Peyer's patch (tissue), 4 donors: ENCODE data around the gene NOL9. TPM values are rescaled to one million over a fixed set of nuclear protein-coding genes. Genes with fewer than 3 reads are reported as not detected.

Experiments used
- DNase-seq, 3 donors: peaks; one replicate each; pipeline ENCODE4 v3.0.0-alpha.2; 2017 to 2019
- H3K27ac ChIP-seq, 4 donors: fragments of 200-600 bp; sonication (generic); one replicate each; pipeline ENCODE4 v1.5.1; 2016 to 2019
- H3K27me3 ChIP-seq, 2 donors: fragments of 200-600 bp; sonication (generic); one replicate each; pipeline ENCODE4 v1.5.1; 2019
- H3K36me3 ChIP-seq, 3 donors: fragments of 200-600 bp; sonication (generic); one replicate each; pipeline ENCODE4 v1.5.1; 2016 to 2019
- H3K4me1 ChIP-seq, 4 donors: fragments of 200-600 bp; sonication (generic); one replicate each; pipeline ENCODE4 v1.5.1; 2016 to 2019
- H3K4me3 ChIP-seq, 4 donors: fragments of 200-600 bp; sonication (generic); 1 replicate in 3 of 4; 2 replicates in 1 of 4; pipeline ENCODE4 v1.5.1; 2016 to 2019; ENCODE audit warnings: mild to moderate bottlenecking in 1 of 4
- H3K9me3 ChIP-seq, 4 donors: fragments of 200-600 bp; sonication (generic); one replicate each; pipeline ENCODE4 v1.5.1; 2016 to 2019; ENCODE audit warnings: mild to moderate bottlenecking in 1 of 4
- CTCF ChIP-seq, 6 experiments: fragments of 450-650 bp in 4 of 6; fragments of 200-600 bp in 2 of 6; sonication (generic) in 1 of 6; IDR thresholded peaks; one replicate each; pipeline ENCODE4 v1.5.1; 2017 to 2019; ENCODE audit warnings: antibody characterized with exemption in 6 of 6, mild to moderate bottlenecking in 3 of 6, moderate library complexity in 1 of 6
- POLR2A ChIP-seq, 2 donors: fragments of 450-650 bp; IDR thresholded peaks; one replicate each; pipeline ENCODE4 v1.5.1; 2017; ENCODE audit warnings: antibody characterized with exemption in 2 of 2, mild to moderate bottlenecking in 2 of 2, moderate library complexity in 2 of 2
- total RNA-seq, 4 donors: library from RNA; depleted of rRNA; stranded (reverse); fragments of >200 nt; gene quantifications; one replicate each; pipeline ENCODE4 v1.1.0, GENCODE V29; 2016

The NOL9 gene
- total RNA-seq, 4 donors from 2014 or later: 19.0 to 28.0 (median 22.5) TPM

- H3K4me3 ChIP-seq: no peak overlapping the region
- H3K9me3 ChIP-seq: no peaks in the 10 kb centered on the region
- no peaks in the 10 kb centered on the region for H3K36me3 ChIP-seq
- peaks cover 0 to 16% of the 10 kb centered on the region in 2 donors for H3K27me3 ChIP-seq
- TF ChIP-seq POLR2A (IDR thresholded peaks at IDR 0.05) (no peak), CTCF (IDR thresholded peaks at IDR 0.05) (no peak)
- no peak for DNase-seq
- peak overlapping the region in 1 of 4 donors; percentile 39 for H3K27ac ChIP-seq
- peaks cover 0 to 22% (median 8%) of the 10 kb centered on the region in 4 donors for H3K4me1 ChIP-seq
These were observed 72.5 kb downstream of the NOL9 start for GRCh38 chr1:6481820-6482219.

- no peaks in the 10 kb centered on the region for H3K9me3 ChIP-seq
- no peaks in the 10 kb centered on the region for H3K27me3 ChIP-seq
- no peak for TF ChIP-seq CTCF (IDR thresholded peaks at IDR 0.05)
- no peak for TF ChIP-seq POLR2A (IDR thresholded peaks at IDR 0.05)
- peaks cover 5 to 28% (median 8%) of the 10 kb centered on the region in 4 donors for H3K4me1 ChIP-seq
- H3K36me3 ChIP-seq: no peaks in the 10 kb centered on the region
- H3K27ac ChIP-seq: peak overlapping the region in 1 of 4 donors; percentile 68
- DNase-seq: no peak
- no peak overlapping the region for H3K4me3 ChIP-seq
These were observed 77.1 kb downstream of the NOL9 start for GRCh38 chr1:6477039-6477820.

GRCh38 chr1:6476483-6476882 lies 77.8 kb downstream of the NOL9 start:
- DNase-seq: peak in 1 of 3 donors; percentile 71
- H3K9me3 ChIP-seq: no peaks in the 10 kb centered on the region
- H3K36me3 ChIP-seq: no peaks in the 10 kb centered on the region
- H3K27ac ChIP-seq: peak overlapping the region in 1 of 4 donors; percentile 68
- no peak overlapping the region for H3K4me3 ChIP-seq
- peaks cover 5 to 28% (median 8%) of the 10 kb centered on the region in 4 donors for H3K4me1 ChIP-seq
- no peaks in the 10 kb centered on the region for H3K27me3 ChIP-seq
- no peak for TF ChIP-seq CTCF (IDR thresholded peaks at IDR 0.05)
- no peak for TF ChIP-seq POLR2A (IDR thresholded peaks at IDR 0.05)

GRCh38 chr1:6475381-6476133 lies 78.8 kb downstream of the NOL9 start:
- Histone ChIP-seq H3K4me1 (peaks cover 5 to 35% (median 8%) of the 10 kb centered on the region in 4 donors), H3K27ac (peak overlapping the region in 1 of 4 donors; percentile 56), H3K4me3 (no peak overlapping the region), H3K27me3 (no peaks in the 10 kb centered on the region), H3K9me3 (no peaks in the 10 kb centered on the region), H3K36me3 (peaks cover 0 to 1% (median 0%) of the 10 kb centered on the region in 3 donors)
- peak; percentile 64 to 89 (median 84) for DNase-seq
- TF ChIP-seq POLR2A (IDR thresholded peaks at IDR 0.05) (no peak), CTCF (IDR thresholded peaks at IDR 0.05) (peak; percentile 58 to 93 (median 88))

GRCh38 chr1:6474815-6475282 lies 79.5 kb downstream of the NOL9 start:
- no peaks in the 10 kb centered on the region for H3K9me3 ChIP-seq
- TF ChIP-seq CTCF (IDR thresholded peaks at IDR 0.05) (no peak), POLR2A (IDR thresholded peaks at IDR 0.05) (no peak)
- H3K36me3 ChIP-seq: peaks cover 0 to 8% (median 0%) of the 10 kb centered on the region in 3 donors
- H3K4me3 ChIP-seq: no peak overlapping the region
- DNase-seq: no peak
- H3K4me1 ChIP-seq: peaks cover 5 to 36% (median 8%) of the 10 kb centered on the region in 4 donors
- H3K27ac ChIP-seq: peak overlapping the region in 1 of 4 donors; percentile 3
- no peaks in the 10 kb centered on the region for H3K27me3 ChIP-seq
